ENCODE data around the gene GFI1B.

GRCh38 chr9:133037775-133038515 lies 59.5 kb downstream of the GFI1B start:
- TF ChIP-seq, protein P1, sequence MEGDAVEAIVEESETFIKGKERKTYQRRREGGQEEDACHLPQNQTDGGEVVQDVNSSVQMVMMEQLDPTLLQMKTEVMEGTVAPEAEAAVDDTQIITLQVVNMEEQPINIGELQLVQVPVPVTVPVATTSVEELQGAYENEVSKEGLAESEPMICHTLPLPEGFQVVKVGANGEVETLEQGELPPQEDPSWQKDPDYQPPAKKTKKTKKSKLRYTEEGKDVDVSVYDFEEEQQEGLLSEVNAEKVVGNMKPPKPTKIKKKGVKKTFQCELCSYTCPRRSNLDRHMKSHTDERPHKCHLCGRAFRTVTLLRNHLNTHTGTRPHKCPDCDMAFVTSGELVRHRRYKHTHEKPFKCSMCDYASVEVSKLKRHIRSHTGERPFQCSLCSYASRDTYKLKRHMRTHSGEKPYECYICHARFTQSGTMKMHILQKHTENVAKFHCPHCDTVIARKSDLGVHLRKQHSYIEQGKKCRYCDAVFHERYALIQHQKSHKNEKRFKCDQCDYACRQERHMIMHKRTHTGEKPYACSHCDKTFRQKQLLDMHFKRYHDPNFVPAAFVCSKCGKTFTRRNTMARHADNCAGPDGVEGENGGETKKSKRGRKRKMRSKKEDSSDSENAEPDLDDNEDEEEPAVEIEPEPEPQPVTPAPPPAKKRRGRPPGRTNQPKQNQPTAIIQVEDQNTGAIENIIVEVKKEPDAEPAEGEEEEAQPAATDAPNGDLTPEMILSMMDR (conservative IDR thresholded peaks at IDR 0.05), result no peak
- TF ChIP-seq EZH2 (IDR thresholded peaks at IDR 0.05; ENCODE audit: low read depth), result no peak

Data from PC-9 (cell line).